Stimulated activated CD8-positive, alpha-beta memory T cell treated with anti-CD3 and anti-CD28 coated beads, Interleukin-4, amount 100 ng/mL, for 4 hours (primary cell): Measurements from ENCODE around the gene DDO.

ENCODE experiments used
- DNase-seq, 2 donors: peaks; one replicate each; pipeline ENCODE4 v3.0.0-alpha.2; 2020; ENCODE audit warnings: low read depth in 2 of 2, low spot score in 1 of 2

Gene DDO

DNA sequence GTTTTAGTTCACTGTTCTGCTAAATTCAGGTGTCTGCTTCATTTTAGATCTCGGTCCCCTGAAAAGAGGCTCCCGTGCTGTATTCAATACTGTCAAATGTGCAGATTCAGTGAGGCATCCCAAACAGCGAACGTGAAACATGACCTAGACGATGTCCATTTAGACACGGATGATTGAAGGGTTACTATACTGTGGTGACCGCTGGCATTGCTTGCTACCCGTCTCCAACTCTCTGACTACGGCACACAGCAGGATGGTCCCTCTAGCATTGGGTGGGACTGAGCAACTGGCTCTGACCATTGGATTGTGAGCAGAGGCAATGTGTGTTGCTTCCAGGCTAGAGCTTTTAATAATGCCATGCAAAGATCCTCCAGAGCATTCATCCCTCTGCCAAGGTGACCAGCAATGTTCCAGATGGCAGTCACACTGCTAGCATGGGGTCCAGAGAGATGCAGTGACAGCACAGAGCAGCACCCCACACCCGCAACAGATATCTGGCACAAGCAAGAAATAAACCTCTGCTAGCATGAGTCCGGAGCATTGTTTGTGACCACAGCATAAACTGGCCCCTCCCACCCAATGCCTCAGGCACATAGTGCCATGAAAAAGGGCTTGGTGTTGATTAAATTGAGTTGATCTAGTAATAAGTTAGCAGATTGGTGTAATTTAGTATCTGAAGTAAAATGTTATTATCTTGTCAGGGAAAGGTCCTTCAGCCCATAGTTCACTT lies 66.2 kb downstream of the DDO start:
- no peak for DNase-seq

DNA sequence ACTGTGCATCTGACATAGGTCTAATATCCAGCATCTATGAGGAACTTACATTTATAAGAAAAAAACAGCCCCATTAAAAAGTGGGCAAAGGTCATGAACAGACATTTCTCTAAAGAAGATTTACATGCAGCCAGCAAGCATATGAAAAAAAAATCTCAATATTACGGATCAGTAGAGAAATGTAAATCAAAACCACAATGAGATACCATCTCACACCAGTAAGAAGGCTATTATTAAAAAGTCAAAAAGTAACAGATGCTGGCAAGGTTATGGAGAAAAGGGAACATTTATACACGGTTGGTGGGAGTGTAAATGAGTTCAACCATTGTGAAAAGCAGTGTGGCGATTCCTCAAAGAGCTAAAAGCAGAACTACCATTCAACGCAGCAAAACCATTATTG lies 70.3 kb downstream of the DDO start:
- no peak for DNase-seq

- DNase-seq, result no peak
Observed at GRCh38 chr6:110342759-110343158, 72.6 kb downstream of the DDO start.
